GM20431 (cell line): ENCODE data around the gene CCR9.

Experiments used
- in situ Hi-C: fragments of 300-500 bp; cut with MseI, MboI; formaldehyde crosslinking; loops from one replicate; pipeline ENCODE4 v1.15.0; 2020; ENCODE audit warnings: low sequenced_read_pairs; ENCODE audit not compliant: unreplicated experiment

The CCR9 gene

GRCh38 chr3:45948881-45949280 is 62.5 kb downstream of the CCR9 start:
- in situ Hi-C loops: loop anchor here (10.0 to 25.0 kb wide), 3 partner anchors 263 to 437 kb away; partner anchors contain the start of gene CCR1

- in situ Hi-C loops: loop anchor here (10.0 to 25.0 kb wide), 3 partner anchors 263 to 437 kb away; partner anchors contain the start of gene CCR1
Measured at GRCh38 chr3:45949432-45949831, 63.1 kb downstream of the CCR9 start.

DNA sequence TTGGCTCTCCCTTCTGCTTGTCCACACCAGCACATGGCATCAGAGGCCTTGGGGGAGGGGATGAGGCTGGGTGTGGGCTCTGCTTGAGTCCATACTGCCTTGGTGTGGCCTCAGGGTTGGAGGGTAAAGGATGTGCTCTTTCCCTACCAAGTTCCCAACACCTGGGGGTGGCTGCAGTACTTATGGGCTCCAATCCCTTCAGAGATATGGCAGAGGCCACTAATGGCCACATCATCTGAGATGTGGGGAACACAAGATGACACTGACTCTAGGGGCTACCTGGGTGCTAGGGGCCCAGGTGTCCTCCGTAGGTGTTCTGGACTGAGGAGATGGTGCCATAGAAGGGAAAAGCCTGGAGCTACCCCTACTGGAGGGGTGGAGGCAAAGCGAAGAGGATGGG is 63.8 kb downstream of the CCR9 start:
- in situ Hi-C loops: no loop called here

DNA sequence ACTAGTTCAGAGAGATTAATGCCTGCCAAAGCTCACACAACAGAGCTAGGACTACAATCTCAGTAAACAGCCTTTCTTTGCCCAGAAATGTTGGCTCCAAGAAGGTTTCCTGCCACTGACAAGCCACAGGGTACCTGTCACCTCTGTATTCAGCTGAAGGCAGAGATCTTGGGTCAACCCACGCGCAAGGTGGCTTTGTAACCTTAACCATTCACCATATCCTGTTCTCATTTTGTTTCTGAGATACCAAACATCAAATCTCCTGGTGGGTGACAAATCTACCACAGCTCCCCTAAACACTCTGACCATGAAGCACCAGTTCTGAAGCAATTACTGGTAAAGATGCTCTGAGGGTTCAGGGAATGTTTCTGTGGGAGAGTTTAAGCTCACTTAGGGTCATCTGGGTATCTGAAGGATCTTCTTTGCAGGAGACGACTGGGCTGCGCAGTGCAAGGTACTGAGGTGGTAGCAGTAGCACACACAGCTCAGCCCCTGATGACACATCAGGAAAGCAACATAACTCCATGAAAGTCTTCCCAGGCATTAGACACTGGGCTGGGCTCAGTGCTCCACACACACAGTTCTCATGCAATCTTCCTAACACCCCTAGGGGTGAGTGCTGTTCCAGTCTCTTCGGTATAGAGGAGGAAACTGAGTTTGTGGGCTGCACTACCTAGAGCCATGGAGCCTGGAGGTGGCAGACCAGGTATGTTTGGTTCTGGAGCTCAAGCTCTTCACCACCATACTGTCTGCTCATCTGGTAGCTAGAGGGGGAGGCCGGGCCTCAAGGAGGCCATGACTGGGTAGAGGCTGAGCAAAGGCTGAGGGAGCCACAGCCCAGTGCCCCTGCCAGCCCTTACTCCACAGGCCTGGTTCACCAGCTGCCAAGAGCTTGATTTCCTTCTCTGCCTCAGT is 64.6 kb downstream of the CCR9 start:
- in situ Hi-C loops: no loop called here

DNA sequence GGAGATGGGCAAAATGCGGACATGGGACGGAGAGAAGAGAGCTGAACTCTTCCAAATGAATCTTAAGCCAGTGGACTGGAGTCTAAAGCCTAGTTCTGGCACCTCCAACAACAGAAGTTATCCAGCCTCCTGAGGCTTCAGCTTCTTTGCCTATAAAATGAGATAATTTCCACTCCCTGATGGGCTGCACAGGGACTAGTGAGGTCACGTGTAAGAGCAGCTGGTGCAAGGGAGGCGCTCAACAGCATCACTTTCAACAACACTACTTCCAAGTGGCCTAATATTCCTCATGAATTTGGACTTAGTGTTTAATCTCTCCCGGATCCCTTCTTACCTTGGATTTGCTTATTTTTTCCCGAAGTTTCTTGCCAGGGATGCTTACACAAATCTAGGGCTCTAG is 65.6 kb downstream of the CCR9 start:
- in situ Hi-C loops: no loop called here

DNA sequence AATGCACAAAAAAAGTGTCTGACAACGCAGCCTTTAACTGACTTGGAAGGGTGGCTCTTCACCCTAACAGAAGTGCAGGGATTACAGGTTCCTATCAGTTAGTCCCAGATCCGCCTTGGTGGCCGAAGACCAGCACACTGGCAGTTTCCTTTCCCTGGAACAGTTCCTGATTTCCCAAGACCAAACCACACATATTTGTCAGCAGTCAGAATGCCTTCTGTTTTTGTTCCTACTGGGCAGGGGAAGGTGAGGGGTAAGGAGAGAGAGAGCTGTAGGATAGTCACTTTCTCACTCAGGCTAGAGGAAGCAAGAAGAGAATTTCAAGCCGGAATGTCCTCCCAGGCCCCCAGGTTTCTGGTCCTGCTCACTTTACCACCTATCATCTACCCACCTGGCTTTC is 66.1 kb downstream of the CCR9 start:
- in situ Hi-C loops: no loop called here
